GM21723 (cell line): ENCODE measurements around the gene NPR3.

ENCODE experiments used
- ATAC-seq: cut with Tn5 transposase; IDR thresholded peaks from one replicate; pipeline ENCODE4 v1.9.1; 2021; ENCODE audit warnings: mild to moderate bottlenecking, moderate library complexity; ENCODE audit not compliant: unreplicated experiment

The NPR3 gene

DNA sequence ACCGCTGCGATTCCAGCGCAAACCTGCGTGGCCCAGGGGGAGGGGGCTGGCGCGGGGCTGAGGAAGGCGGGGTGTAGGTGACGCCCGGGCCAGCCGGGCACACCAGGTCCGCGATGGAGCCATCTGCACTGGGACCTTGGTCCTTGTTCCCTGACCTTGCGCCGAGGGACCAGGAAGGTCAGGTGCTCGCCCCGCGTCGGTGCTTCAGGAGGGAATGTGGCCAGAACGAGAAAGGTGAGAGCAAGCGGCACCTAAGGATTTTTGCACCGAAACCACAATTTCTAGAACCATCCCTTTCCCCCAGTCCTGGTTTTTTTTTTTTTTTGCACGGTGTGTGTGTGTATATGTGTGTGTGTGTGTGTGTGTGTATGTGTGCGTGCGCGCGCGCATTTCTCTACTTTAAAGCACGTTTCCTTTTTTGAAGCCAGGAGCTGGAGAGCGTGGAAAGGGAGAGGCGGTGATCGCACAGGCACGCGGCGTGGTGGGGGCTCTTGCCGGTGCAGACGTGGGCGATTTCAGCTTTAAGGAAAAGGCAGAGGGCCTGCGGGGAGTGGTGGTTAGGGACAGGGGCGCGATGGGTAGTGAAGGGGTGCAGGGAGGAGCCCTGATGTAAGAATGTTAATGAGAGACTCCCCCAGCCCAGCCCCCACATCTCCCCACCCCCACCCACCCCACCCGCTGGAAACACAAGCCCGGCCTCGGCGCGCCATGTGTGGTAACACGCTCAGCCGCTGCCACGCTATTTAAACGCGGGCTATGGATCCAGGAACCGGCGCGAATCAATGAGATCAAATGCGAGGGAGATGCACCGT, at the start of gene NPR3:
NPR3 (plus strand) TSS at position 772 of the 812 bp plus-strand sequence. CDS start 456 bp downstream, outside the sequence.
- ATAC-seq: peak; percentile 9

DNA sequence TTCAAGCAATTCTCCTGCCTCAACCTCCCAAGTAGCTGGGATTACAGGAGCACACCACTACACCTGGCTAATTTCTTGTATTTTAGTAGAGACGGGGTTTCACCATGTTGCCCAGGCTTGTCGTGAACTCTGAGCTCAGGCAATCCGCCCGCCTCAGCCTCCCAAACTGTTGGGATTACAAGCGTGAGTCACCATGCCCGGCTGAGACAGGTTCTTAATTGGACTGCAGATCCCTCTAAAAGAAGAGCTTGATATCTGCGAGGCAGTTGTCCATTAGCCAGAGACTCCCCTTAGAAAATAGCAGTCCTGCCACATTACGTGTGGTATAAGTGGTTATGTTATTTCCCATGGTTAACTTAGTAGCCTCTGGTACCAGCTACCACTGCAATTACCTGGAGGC, 46.6 kb upstream of the NPR3 start:
- ATAC-seq: no peak

GRCh38 chr5:32668552-32668951, 42.6 kb upstream of the NPR3 start:
- ATAC-seq: no peak

- ATAC-seq: no peak
Observed at GRCh38 chr5:32673272-32673671, 37.8 kb upstream of the NPR3 start.

- no peak for ATAC-seq
Observed at GRCh38 chr5:32677023-32677422, 34.1 kb upstream of the NPR3 start.

GRCh38 chr5:32678472-32678871, 32.6 kb upstream of the NPR3 start:
- ATAC-seq: no peak

DNA sequence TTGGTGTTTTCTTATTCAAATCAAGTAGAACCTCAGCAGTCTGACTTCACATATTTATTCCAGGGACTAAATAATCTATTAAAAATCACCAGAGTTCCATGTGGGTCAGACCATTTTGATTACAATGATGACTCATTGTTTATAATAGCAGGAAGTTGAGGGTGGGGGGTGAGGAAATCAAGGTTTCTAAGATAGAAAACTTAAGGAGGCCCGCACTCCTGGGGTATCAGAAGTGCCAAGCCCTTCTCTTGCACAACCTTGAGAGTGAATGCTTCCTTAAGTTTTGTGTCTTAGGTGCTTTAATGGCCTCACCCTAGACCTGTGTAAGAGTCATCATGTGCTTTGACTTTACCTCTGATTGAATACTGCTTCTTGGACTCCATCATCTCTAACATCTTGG, 31.9 kb upstream of the NPR3 start:
- no peak for ATAC-seq

DNA sequence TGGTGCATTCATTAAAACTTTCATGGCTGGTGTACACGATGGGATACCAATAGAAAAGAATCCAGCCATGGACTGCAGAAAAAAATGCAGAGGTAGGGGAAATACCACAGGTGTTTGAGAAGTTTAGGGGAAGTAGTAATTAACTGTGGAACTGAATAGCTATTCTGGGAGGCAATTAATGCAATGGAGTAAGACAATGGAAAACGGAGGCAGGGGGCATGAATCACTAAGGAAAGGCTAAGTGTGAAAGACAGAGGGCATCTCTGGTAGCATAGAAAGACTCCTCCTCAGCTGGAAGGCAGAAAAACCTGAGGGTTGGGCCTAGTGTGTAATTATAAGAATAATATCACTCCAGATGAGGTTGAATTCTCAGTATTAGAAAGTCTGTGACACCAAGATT, 30.9 kb upstream of the NPR3 start:
- ATAC-seq: no peak

GRCh38 chr5:32683125-32683524, 28.0 kb upstream of the NPR3 start:
- ATAC-seq: no peak

DNA sequence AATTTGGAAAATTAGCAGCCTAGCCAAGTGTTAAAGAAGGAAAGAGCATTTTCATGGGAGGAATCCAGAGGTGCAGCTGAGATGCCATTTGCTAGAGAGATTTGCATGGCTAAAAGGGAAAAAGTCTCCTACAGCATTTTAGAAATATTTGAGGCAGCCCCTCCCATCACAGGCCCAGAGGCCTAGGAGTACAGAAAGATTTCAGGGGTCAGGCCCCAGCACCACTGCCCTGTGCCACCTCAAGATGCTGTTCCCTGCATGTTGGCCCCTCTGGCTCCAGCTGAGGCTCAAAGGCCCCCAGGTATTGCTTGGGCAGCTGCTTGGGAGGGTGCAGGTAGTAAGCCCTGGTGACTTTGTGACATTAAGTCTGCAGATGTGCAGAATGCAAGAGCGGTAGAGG, 26.9 kb upstream of the NPR3 start:
- no peak for ATAC-seq

DNA sequence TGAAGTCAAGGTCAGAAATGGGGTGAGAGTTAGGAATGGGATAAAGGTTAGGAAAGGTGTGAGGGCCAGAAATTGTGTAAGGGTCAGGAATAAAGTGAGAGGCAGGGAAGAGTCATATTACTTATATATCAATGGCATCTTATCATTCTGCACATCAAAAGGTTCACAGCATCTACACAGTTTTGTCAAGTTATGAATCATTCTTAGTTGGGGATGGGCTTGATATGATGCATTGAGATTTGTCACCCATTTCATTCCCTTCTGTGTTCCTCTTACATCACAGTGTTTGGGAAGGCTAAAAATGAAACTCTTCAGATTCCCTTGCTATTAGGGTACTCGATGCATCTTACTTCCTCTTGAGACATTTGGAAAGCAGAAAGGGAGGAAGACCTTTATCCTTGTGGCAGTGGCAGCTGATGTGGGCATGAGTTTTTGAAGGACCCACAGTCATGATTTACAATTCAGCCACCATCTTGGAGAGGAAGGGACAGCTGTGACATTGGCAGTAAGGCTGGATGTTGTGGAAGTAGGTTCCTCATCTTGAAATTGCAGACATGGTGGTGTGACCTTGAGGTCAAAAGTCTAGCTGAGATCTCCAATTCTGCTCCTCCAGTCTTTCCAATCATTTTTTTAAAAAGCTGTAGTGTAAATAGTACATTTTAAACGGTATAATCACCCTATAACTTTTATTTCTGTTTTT, 24.2 kb upstream of the NPR3 start:
- ATAC-seq: no peak

GRCh38 chr5:32687499-32687831, 23.7 kb upstream of the NPR3 start:
- ATAC-seq: no peak

DNA sequence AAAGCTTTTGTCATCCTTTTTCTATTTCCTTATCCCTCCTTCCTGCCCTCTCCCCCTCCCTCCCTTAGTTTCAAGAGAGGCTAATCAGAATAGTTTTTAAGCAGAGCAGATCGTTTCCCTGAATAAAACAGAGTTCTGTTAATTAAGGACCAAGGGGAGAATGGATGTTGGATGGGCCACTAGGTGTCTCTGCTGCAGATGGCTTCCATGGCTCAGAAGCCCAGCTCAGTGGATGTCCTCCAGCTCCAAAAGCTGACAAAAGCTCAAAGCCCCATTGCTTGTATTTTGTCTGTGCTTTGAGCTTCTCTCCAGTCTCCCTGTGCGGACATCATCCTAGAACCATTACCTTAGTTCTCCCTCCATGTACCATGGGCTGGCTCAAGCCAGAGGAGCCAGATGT, 21.0 kb upstream of the NPR3 start:
- no peak for ATAC-seq

- no peak for ATAC-seq
Observed at GRCh38 chr5:32690666-32691065, 20.5 kb upstream of the NPR3 start.

- no peak for ATAC-seq
Observed at GRCh38 chr5:32692036-32692746, 18.9 kb upstream of the NPR3 start.

- ATAC-seq: no peak
Observed at GRCh38 chr5:32703957-32704356, 7.2 kb upstream of the NPR3 start.

DNA sequence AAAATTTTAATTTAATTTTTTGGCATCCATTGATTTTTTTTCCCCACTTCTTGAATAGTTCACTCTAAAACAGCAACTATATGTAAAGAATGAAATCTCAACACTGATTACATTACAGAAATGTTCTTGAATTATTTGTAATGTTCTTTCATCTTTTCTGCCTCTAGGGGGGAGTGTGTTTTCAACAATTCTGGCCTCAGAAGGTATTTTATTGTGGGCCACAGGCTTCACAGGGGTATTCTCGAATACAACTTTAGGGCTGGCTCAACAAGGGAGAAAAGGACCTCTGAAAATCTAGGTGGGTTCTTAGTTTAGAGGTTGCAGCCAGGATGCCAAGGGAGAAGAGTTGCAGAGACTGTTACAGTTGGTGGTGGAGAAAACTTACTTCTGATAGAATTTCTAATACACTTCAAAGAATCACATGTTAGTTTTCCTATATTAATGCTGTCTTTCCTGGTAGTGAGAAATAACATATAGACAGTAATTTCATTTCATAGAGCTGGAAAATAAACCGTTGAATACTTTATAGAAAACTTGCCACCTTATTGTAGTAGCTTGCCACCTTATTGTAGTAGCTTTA, 3.6 kb upstream of the NPR3 start:
- ATAC-seq: no peak

- no peak for ATAC-seq
Observed at GRCh38 chr5:32708949-32709348, 2.2 kb upstream of the NPR3 start.

GRCh38 chr5:32709750-32710549, 1.2 kb upstream of the NPR3 start:
- ATAC-seq: peak; percentile 66

GRCh38 chr5:32711362-32711680, 200 bp downstream of the NPR3 start:
- no peak for ATAC-seq
